ENCODE data around the gene ST6GALNAC3.

The ST6GALNAC3 gene

GRCh38 chr1:76463849-76464248 lies 389.3 kb downstream of the ST6GALNAC3 start:
- no peak for DNase-seq

GRCh38 chr1:76465030-76465429 lies 390.5 kb downstream of the ST6GALNAC3 start:
- no peak for DNase-seq

- DNase-seq: no peak
These were observed 395.6 kb downstream of the ST6GALNAC3 start for GRCh38 chr1:76470166-76470565.

GRCh38 chr1:76471536-76471935 lies 397.0 kb downstream of the ST6GALNAC3 start:
- DNase-seq: no peak

- DNase-seq: no peak
These were observed 399.0 kb downstream of the ST6GALNAC3 start for GRCh38 chr1:76473591-76473990.

GRCh38 chr1:76474922-76475321 lies 400.4 kb downstream of the ST6GALNAC3 start:
- DNase-seq: no peak

- DNase-seq: no peak
These were observed 402.6 kb downstream of the ST6GALNAC3 start for GRCh38 chr1:76477156-76477555.

GRCh38 chr1:76480827-76481226 lies 406.3 kb downstream of the ST6GALNAC3 start:
- DNase-seq: no peak

- no peak for DNase-seq
These were observed 407.1 kb downstream of the ST6GALNAC3 start for GRCh38 chr1:76481672-76482071.

GRCh38 chr1:76482272-76482671 lies 407.7 kb downstream of the ST6GALNAC3 start:
- no peak for DNase-seq

- no peak for DNase-seq
These were observed 417.2 kb downstream of the ST6GALNAC3 start for GRCh38 chr1:76491737-76492136.

GRCh38 chr1:76492752-76493430 lies 418.3 kb downstream of the ST6GALNAC3 start:
- no peak for DNase-seq

GRCh38 chr1:76494807-76495206 lies 420.3 kb downstream of the ST6GALNAC3 start:
- no peak for DNase-seq

- no peak for DNase-seq
These were observed 422.3 kb downstream of the ST6GALNAC3 start for GRCh38 chr1:76496871-76497270.

- no peak for DNase-seq
These were observed 425.6 kb downstream of the ST6GALNAC3 start for GRCh38 chr1:76500116-76500515.

- DNase-seq: no peak
These were observed 426.6 kb downstream of the ST6GALNAC3 start for GRCh38 chr1:76501136-76501535.

- DNase-seq: no peak
These were observed 427.2 kb downstream of the ST6GALNAC3 start for GRCh38 chr1:76501586-76502219.

GRCh38 chr1:76503100-76503499 lies 428.6 kb downstream of the ST6GALNAC3 start:
- no peak for DNase-seq

- no peak for DNase-seq
These were observed 429.2 kb downstream of the ST6GALNAC3 start for GRCh38 chr1:76503736-76504135.

- DNase-seq: no peak
These were observed 432.8 kb downstream of the ST6GALNAC3 start for GRCh38 chr1:76507376-76507775.

GRCh38 chr1:76508871-76509270 lies 434.3 kb downstream of the ST6GALNAC3 start:
- no peak for DNase-seq

- DNase-seq: no peak
These were observed 436.4 kb downstream of the ST6GALNAC3 start for GRCh38 chr1:76510672-76511557.

- no peak for DNase-seq
These were observed 437.1 kb downstream of the ST6GALNAC3 start for GRCh38 chr1:76511558-76512179.
